DND-41 (cell line): Measurements from ENCODE around the gene UGT1A6.

ENCODE experiments used
- ATAC-seq: fragments of 200-7000 bp; cut with Tn5 transposase; 3 replicates; pipeline ENCODE4 v1.9.1; 2021; ENCODE audit warnings: low read depth; ENCODE audit not compliant: insufficient read depth
- DNase-seq: peaks from one replicate; pipeline ENCODE4 v3.0.0-alpha.2; 2020
- H2AFZ ChIP-seq: 2 replicates; pipeline ENCODE4 v1.6.0; 2012; ENCODE audit warnings: low read depth, low read length
- H3K27ac ChIP-seq: 2 replicates; pipeline ENCODE4 v1.5.1; 2012; ENCODE audit warnings: low read length, inconsistent platforms
- H3K27me3 ChIP-seq: fragments of 200-600 bp; sonication (generic); 2 replicates; pipeline ENCODE4 v1.6.0; 2012; ENCODE audit warnings: low read length, mild to moderate bottlenecking, inconsistent platforms; ENCODE audit not compliant: insufficient read depth, poor library complexity
- H3K36me3 ChIP-seq: 2 replicates; pipeline ENCODE4 v1.5.1; 2012; ENCODE audit warnings: low read length, inconsistent platforms; ENCODE audit not compliant: insufficient read depth
- H3K4me1 ChIP-seq: 2 replicates; pipeline ENCODE4 v1.5.1; 2012; ENCODE audit warnings: mild to moderate bottlenecking, low read length; ENCODE audit not compliant: insufficient read depth
- H3K4me2 ChIP-seq: 2 replicates; pipeline ENCODE4 v1.6.0; 2012; ENCODE audit warnings: mild to moderate bottlenecking, moderate library complexity, low read length, inconsistent platforms; ENCODE audit not compliant: insufficient read depth
- H3K4me3 ChIP-seq, 2 experiments: fragments of 200-600 bp in 1 of 2; shearing (Covaris generic) in 1 of 2; 2 replicates each; pipeline ENCODE4 v1.5.1; 2012 to 2016; ENCODE audit warnings: inconsistent platforms in 2 of 2, low read length in 2 of 2, mild to moderate bottlenecking in 2 of 2, low read depth in 1 of 2, moderate library complexity in 1 of 2
- H3K79me2 ChIP-seq: 2 replicates; pipeline ENCODE4 v1.6.0; 2012; ENCODE audit warnings: low read length, inconsistent platforms; ENCODE audit not compliant: insufficient read depth
- H3K9ac ChIP-seq: 2 replicates; pipeline ENCODE4 v1.6.0; 2012; ENCODE audit warnings: low read depth, mild to moderate bottlenecking, inconsistent platforms, low read length, moderate library complexity
- H3K9me3 ChIP-seq: 2 replicates; pipeline ENCODE4 v1.5.1; 2012; ENCODE audit warnings: low read length, moderate library complexity, mild to moderate bottlenecking, inconsistent platforms; ENCODE audit not compliant: insufficient read depth, severe bottlenecking
- H4K20me1 ChIP-seq: 2 replicates; pipeline ENCODE4 v1.6.0; 2012; ENCODE audit warnings: low read length; ENCODE audit not compliant: insufficient read depth
- EZH2 ChIP-seq: IDR thresholded peaks from 3 replicates; pipeline ENCODE4 v1.6.1; 2012; ENCODE audit warnings: borderline replicate concordance, low read depth, mild to moderate bottlenecking, moderate library complexity, low read length, inconsistent platforms; ENCODE audit not compliant: severe bottlenecking
- TF ChIP-seq, protein P1 (sequence below): IDR thresholded peaks from 2 replicates; pipeline ENCODE4 v1.5.1; 2012; ENCODE audit warnings: borderline replicate concordance, low read length, moderate library complexity, mild to moderate bottlenecking; ENCODE audit not compliant: poor library complexity, severe bottlenecking; ENCODE audit errors: extremely low read depth

UGT1A6 gene

DNA sequence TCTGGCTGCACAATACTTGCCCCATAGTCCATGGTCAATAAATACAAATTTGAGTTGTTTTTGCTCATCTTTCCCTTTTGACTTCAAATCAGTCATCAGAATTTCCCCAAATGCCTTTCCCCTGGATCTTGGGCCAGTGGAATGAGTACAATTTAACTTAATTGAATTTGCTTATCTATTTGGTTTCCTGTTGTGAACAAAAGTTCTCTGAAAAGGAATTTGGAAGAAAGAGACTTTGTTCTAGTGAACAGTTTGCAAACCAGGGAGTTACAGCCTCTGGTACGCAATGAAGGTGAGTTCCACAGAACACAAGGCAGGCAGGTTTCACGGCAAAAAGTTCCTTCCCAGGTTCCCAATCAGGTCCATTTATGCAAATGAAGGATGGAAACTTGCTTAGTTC is 66.2 kb downstream of the UGT1A6 start:
- ATAC-seq, result no peak
- H3K79me2 ChIP-seq, result no peaks in the 10 kb centered on the region
- H4K20me1 ChIP-seq, result no peaks in the 10 kb centered on the region
- H3K27ac ChIP-seq, result no peak overlapping the region
- H3K9ac ChIP-seq, result no peak overlapping the region
- H3K4me2 ChIP-seq, result no peak overlapping the region
- no peaks in the 10 kb centered on the region for H3K36me3 ChIP-seq
- no peak for DNase-seq
- H3K4me1 ChIP-seq, result no peaks in the 10 kb centered on the region
- TF ChIP-seq, protein P1, sequence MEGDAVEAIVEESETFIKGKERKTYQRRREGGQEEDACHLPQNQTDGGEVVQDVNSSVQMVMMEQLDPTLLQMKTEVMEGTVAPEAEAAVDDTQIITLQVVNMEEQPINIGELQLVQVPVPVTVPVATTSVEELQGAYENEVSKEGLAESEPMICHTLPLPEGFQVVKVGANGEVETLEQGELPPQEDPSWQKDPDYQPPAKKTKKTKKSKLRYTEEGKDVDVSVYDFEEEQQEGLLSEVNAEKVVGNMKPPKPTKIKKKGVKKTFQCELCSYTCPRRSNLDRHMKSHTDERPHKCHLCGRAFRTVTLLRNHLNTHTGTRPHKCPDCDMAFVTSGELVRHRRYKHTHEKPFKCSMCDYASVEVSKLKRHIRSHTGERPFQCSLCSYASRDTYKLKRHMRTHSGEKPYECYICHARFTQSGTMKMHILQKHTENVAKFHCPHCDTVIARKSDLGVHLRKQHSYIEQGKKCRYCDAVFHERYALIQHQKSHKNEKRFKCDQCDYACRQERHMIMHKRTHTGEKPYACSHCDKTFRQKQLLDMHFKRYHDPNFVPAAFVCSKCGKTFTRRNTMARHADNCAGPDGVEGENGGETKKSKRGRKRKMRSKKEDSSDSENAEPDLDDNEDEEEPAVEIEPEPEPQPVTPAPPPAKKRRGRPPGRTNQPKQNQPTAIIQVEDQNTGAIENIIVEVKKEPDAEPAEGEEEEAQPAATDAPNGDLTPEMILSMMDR, result no peak
- no peak for TF ChIP-seq EZH2
- peaks cover 6% of the 10 kb centered on the region for H3K27me3 ChIP-seq
- no peak overlapping the region for H3K4me3 ChIP-seq
- H3K9me3 ChIP-seq, result no peaks in the 10 kb centered on the region
- H2AFZ ChIP-seq, result no peak overlapping the region

DNA sequence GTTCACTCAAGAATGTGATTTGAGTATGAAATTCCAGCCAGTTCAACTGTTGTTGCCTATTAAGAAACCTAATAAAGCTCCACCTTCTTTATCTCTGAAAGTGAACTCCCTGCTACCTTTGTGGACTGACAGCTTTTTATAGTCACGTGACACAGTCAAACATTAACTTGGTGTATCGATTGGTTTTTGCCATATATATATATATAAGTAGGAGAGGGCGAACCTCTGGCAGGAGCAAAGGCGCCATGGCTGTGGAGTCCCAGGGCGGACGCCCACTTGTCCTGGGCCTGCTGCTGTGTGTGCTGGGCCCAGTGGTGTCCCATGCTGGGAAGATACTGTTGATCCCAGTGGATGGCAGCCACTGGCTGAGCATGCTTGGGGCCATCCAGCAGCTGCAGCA is 67.4 kb downstream of the UGT1A6 start, which contains the start of gene UGT1A1:
Gene UGT1A1 (plus strand): TSS at position 228 of the 400 bp plus-strand sequence. CDS start 18 bp downstream, at position 246.
- DNase-seq, result no peak
- Histone ChIP-seq H2AFZ (no peak within 1 kb of the TSS), H3K36me3 (no peaks in the 10 kb centered on the region), H3K9me3 (no peaks in the 10 kb centered on the region), H3K4me3 (no peak within 1 kb of the TSS), H3K79me2 (no peaks in the 10 kb centered on the region), H3K27ac (no peak within 1 kb of the TSS), H3K27me3 (peaks cover 10% of the 10 kb centered on the region), H3K9ac (no peak within 1 kb of the TSS), H4K20me1 (no peaks in the 10 kb centered on the region), H3K4me2 (no peak within 1 kb of the TSS), H3K4me1 (no peaks in the 10 kb centered on the region)
- no peak for TF ChIP-seq EZH2
- TF ChIP-seq, protein P1, result no peak
- ATAC-seq, result no peak

DNA sequence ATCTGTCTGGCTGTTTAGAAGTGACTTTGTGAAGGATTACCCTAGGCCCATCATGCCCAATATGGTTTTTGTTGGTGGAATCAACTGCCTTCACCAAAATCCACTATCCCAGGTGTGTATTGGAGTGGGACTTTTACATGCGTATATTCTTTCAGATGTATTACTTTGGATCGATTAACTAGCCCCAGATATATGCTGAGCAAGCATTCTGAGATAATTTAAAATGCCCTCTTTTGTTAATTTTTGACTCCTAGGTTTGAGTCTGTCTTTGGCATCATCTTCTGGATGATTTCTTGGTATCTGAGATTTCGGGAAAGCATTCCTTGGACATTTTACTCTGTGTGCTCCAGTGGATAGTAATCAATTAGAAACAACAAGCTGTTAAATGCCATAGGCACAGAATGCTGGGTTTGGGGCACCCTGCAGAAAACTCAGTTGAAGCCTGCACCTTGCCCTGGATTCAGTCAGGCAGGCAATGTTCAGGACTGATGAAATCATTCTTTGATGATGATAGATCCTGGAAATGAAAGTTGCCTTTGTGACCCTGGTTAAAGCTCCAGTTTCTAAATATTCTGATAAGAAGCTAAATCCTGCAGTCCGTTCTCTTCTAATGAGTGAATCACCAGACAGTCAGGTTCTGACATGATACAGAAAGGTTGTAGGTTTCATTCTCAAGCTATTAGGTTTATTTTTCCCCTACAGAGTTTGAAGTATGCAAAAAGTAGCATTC is 68.5 kb downstream of the UGT1A6 start:
- no peak overlapping the region for H3K27ac ChIP-seq
- H3K9ac ChIP-seq, result no peak overlapping the region
- no peaks in the 10 kb centered on the region for H3K4me1 ChIP-seq
- no peaks in the 10 kb centered on the region for H3K79me2 ChIP-seq
- no peaks in the 10 kb centered on the region for H3K9me3 ChIP-seq
- H3K27me3 ChIP-seq, result peaks cover 10% of the 10 kb centered on the region
- no peaks in the 10 kb centered on the region for H4K20me1 ChIP-seq
- ATAC-seq, result no peak
- no peak overlapping the region for H3K4me3 ChIP-seq
- H2AFZ ChIP-seq, result no peak overlapping the region
- TF ChIP-seq EZH2, result no peak
- TF ChIP-seq, protein P1, result no peak
- no peaks in the 10 kb centered on the region for H3K36me3 ChIP-seq
- no peak for DNase-seq
- H3K4me2 ChIP-seq, result no peak overlapping the region
